ENCODE results near the gene KRTAP10-8.
"Not testable (repeated sequence)": the region's sequence is repeated elsewhere in the genome, so short reads cannot be mapped to it uniquely, and the experiment has no call there.

The KRTAP10-8 gene, protein sequence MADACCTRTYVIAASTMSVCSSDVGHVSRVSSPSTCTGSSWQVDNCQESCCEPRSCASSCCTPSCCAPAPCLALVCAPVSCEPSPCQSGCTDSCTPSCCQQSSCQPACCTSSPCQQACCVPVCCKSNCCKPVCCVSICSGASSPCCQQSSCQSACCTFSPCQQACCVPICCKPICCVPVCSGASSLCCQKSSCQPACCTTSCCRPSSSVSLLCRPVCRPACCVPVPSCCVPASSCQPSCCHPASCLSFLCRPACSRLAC

DNA sequence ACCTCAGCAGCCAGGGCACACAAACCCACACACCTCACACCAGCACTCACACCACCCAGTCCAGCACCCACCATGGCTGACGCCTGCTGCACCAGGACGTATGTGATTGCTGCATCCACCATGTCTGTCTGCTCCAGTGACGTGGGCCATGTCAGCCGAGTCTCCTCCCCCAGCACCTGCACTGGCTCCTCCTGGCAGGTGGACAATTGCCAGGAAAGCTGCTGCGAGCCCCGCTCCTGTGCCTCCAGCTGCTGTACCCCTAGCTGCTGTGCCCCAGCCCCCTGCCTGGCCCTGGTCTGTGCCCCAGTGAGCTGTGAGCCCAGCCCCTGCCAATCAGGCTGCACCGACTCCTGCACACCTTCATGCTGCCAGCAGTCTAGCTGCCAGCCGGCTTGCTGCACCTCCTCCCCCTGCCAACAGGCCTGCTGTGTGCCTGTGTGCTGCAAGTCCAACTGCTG is at the start of gene KRTAP10-8:
TSS of gene KRTAP10-8 (plus strand) at position 51 of the 458 bp plus-strand sequence. CDS start at position 73, 22 bp downstream.
- peaks cover 11% of the 10 kb centered on the region for H3K4me1 Mint-ChIP-seq (ENCODE audit: low read depth)

DNA sequence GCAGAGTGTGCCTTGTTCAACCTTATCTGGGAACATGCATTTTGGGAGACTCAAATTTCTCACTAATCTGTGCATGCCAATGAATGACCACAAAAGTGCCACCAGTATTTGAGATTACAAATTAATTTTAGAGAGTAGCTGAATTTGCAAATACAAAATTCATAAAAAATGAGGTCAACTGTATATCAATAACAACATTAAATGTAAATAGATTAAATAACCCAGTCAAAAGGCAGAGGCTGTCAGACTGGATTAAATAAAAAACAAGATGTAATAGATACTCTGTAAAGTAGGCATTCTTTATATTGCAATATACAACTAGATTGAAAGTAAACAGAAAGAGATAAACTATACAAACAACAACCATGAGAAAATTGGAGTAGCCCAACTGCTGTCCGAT is 47.8 kb upstream of the KRTAP10-8 start:
- no peaks in the 10 kb centered on the region for H3K27me3 Mint-ChIP-seq
- H3K4me3 Mint-ChIP-seq: no peak overlapping the region
- no peaks in the 10 kb centered on the region for H3K36me3 Mint-ChIP-seq (ENCODE audit: low read depth)
- H3K9me3 Mint-ChIP-seq: peaks cover 7% of the 10 kb centered on the region
- H3K27ac Mint-ChIP-seq: no peak overlapping the region
- H3K4me1 Mint-ChIP-seq (ENCODE audit: low read depth): peaks cover 18% of the 10 kb centered on the region

More for the DNA sequence above, at the start of gene KRTAP10-8:
- Mint-ChIP-seq H3K36me3 (ENCODE audit: low read depth) (peaks cover 6% of the 10 kb centered on the region), H3K27ac (no peak within 1 kb of the TSS), H3K27me3 (no peaks in the 10 kb centered on the region), H3K4me3 (no peak within 1 kb of the TSS), H3K9me3 (peaks cover 29% of the 10 kb centered on the region)

DNA sequence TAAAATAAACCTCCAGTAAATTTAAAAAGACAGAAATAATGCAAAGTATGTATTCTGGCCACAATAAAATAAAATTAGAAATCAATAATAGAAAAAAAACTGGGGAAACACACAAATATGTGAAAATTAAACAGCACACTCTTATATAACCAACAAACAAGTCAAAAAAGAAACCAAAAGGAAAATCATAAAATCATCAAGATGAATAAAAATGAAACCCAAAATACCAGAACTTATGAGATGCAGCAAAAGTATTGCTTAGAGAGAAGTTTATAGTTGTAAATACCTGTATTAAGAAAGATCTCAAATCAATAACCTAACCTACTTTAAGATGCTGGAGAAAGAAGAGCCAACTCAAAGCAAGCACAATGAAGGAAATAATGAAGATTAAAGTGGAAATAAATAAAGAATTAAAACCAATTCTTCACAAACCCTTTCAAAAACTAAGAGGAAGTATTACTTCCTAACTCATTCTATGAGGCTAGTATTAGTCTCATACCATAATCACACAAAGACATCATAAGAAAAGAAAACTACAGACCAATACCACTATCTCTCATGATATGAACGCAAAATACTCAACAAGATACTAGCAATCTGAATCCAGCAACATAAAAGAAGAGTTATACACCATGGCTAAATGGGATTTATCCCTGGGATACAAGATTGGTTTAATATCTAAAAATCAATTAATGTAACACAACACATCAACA is 46.8 kb upstream of the KRTAP10-8 start:
- Mint-ChIP-seq H3K9me3 (peaks cover 7% of the 10 kb centered on the region), H3K4me1 (ENCODE audit: low read depth) (peaks cover 18% of the 10 kb centered on the region), H3K27me3 (no peaks in the 10 kb centered on the region), H3K4me3 (no peak overlapping the region), H3K36me3 (ENCODE audit: low read depth) (no peaks in the 10 kb centered on the region), H3K27ac (peak overlapping the region; percentile 31)

DNA sequence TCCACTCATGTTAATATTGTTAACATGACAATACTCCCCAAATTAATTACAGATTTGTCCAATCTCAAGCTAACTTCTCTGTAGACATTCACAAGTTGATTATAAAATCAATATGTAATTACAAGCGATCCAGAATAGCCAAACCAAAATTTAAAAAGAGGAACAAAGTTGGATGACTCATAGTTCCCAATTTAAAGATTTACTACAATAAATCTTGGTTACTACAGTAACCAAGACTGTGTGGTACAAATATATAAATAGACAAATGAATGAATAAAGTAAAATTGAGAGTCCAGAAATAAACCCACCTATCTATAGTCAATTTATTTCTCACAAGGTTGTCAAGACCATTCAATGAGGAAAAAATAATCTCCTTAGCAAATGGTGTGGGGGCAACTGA is 45.5 kb upstream of the KRTAP10-8 start:
- Mint-ChIP-seq H3K4me3 (no peak overlapping the region), H3K36me3 (ENCODE audit: low read depth) (no peaks in the 10 kb centered on the region), H3K9me3 (no peaks in the 10 kb centered on the region), H3K4me1 (ENCODE audit: low read depth) (peaks cover 18% of the 10 kb centered on the region), H3K27ac (no peak overlapping the region), H3K27me3 (peaks cover under 1% of the 10 kb centered on the region)

DNA sequence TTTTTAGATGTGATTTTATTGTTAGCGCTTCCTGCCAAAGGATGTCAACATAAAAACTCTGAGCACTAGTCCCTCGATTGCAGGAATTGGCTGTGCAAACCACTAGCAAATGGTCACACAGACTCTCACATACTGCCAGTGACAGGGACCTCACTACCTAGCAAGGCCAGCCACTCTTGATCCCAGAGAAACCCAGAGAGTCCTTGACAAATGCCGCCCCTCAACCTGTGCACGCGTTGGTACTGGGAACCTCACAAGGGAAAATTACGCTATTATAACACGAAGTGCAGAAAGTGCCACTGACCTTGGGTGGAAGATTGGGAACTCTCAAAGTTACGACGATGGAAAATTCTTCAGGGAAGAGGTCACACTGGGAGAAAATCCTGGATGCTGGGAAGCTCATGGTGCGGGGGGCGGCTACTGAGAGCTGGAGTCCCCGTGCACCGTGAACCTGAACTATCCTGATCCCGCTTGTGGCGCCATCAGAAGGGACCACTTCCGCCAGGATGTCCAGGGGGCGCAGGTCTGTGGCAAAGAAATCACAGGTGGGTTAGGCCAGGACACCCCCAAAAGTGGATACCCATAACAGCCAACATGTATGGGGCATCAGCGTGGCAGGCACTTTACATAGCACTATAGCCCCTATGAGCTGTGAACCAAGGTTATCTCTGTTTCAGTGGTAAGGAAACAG is 44.3 kb upstream of the KRTAP10-8 start:
- Mint-ChIP-seq H3K27ac (no peak overlapping the region), H3K9me3 (no peaks in the 10 kb centered on the region), H3K27me3 (peaks cover 3% of the 10 kb centered on the region), H3K4me3 (no peak overlapping the region), H3K4me1 (ENCODE audit: low read depth) (peaks cover 18% of the 10 kb centered on the region), H3K36me3 (ENCODE audit: low read depth) (no peaks in the 10 kb centered on the region)

DNA sequence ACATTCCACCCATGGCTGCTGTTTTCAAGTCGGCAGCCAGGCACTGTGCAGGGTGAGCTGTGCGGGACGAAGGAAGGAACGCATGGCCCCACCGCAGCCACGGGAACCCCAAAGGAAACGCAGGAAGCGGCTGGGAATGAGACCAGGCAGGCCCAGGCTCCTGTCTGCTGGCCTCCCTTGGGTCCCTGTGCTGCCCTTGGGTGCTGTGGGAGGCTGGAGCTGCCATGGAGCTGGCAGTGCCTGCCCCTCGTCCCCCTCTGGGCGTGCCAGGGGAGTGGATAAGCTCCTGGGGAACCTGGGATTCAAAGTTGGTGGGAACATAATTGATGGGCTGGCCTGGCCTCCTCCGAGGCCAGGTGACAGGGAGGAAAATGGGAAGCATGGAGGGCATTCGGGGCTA is 43.6 kb upstream of the KRTAP10-8 start:
- Mint-ChIP-seq H3K36me3 (ENCODE audit: low read depth) (no peaks in the 10 kb centered on the region), H3K27me3 (peaks cover 3% of the 10 kb centered on the region), H3K4me1 (ENCODE audit: low read depth) (peaks cover 18% of the 10 kb centered on the region), H3K27ac (no peak overlapping the region), H3K4me3 (no peak overlapping the region), H3K9me3 (no peaks in the 10 kb centered on the region)

DNA sequence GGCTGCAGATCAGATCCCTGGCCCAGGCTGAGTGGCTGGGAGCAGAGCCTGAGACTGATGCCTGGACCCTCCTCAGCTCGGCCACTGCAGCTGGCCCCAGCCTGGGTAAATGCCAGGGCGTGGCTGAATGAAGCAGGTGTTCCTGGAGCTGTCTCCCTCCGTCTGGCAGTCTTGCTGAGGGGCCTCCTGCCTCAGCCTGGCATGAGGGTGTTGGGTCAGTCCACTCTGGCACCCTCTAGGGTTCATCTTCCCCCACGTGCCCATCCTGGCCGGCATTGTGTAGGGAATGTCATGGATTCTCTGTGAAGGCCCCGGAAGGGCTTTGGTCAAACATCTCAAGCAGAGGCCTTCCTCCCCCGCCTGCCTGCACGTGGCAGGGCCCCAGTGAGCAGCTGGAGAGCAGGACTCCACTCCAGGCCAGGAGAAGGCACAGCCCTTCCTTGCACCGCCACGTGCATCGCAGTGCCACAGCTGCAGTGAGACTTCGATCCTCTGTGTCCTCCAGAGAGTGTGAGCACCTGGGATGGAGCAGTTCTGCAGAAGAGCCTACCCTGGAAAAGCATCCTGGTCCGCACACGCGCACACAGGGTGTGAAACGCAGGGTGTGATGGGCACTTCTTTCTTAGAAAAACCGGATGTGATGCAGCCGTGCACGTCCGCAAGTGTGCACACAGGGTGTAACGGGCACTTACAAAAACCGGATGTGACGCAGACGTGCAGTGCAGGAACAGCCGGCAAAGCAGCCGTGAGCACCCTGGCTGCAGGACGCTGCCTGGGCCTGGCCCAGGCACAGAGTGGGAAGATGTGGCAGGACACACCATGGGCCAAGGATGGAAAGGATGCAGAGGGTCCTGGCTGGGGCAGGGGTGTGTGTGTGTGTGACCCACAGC is 43.0 kb upstream of the KRTAP10-8 start:
- Mint-ChIP-seq H3K36me3 (ENCODE audit: low read depth) (no peaks in the 10 kb centered on the region), H3K27ac (no peak overlapping the region), H3K4me3 (no peak overlapping the region), H3K4me1 (ENCODE audit: low read depth) (peaks cover 18% of the 10 kb centered on the region), H3K27me3 (peaks cover 3% of the 10 kb centered on the region), H3K9me3 (no peaks in the 10 kb centered on the region)

DNA sequence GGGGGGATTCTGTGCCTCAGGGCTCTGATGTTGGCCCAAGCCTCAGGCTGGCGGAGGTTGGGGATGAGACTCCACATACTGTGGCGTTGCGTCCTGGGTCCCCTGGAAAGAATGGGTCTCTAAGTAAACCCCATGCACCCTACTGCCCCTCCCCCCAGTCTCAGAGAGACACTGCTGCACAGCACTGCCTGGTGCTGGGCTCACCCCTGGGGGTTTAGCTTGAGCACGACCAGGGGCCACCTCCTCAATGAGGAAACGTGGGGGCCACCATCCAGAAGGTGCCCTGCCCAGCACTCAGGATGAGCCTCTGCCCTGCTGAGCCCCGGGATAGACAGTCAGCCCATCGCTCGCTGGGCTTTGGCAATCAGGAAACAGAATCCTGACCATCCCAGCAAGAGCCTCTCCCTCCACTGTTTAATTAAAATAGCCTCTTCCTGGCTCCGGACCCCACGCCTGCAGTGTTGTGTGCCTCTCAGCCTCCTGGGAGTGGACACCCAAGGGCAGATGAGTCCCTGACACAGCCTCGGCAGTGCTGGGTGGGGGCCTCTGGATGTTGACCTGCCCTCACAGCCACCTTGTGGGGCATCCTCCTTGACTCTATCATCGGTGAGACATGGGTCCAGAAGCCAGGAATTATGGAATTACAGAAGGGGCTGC is 41.9 kb upstream of the KRTAP10-8 start:
- H3K27ac Mint-ChIP-seq: no peak overlapping the region
- peaks cover 11% of the 10 kb centered on the region for H3K4me1 Mint-ChIP-seq (ENCODE audit: low read depth)
- no peaks in the 10 kb centered on the region for H3K36me3 Mint-ChIP-seq (ENCODE audit: low read depth)
- no peaks in the 10 kb centered on the region for H3K9me3 Mint-ChIP-seq
- H3K27me3 Mint-ChIP-seq: peaks cover 3% of the 10 kb centered on the region
- no peak overlapping the region for H3K4me3 Mint-ChIP-seq

DNA sequence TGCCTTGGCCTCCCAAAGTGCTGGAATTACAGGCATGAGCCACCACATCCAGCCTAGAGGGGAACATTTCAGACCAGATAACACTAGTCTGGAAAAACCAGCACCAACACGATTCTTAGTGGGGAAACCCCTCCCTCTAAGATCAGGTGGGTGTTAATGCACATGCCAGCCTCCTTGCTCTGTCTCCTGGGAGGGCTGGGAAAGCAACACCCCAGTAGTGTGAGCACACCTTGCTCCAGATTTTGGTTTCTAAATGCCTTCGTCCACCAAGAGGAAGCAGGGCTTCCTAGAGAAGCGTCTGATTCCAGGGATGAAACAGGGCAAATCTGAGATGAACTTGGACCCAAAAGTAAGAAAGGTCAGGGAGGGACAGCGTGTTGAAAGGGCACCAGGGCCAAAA is 40.6 kb upstream of the KRTAP10-8 start:
- Mint-ChIP-seq H3K27ac (no peak overlapping the region), H3K36me3 (ENCODE audit: low read depth) (no peaks in the 10 kb centered on the region), H3K4me1 (ENCODE audit: low read depth) (peaks cover 5% of the 10 kb centered on the region), H3K4me3 (no peak overlapping the region), H3K9me3 (no peaks in the 10 kb centered on the region), H3K27me3 (peaks cover 3% of the 10 kb centered on the region)

DNA sequence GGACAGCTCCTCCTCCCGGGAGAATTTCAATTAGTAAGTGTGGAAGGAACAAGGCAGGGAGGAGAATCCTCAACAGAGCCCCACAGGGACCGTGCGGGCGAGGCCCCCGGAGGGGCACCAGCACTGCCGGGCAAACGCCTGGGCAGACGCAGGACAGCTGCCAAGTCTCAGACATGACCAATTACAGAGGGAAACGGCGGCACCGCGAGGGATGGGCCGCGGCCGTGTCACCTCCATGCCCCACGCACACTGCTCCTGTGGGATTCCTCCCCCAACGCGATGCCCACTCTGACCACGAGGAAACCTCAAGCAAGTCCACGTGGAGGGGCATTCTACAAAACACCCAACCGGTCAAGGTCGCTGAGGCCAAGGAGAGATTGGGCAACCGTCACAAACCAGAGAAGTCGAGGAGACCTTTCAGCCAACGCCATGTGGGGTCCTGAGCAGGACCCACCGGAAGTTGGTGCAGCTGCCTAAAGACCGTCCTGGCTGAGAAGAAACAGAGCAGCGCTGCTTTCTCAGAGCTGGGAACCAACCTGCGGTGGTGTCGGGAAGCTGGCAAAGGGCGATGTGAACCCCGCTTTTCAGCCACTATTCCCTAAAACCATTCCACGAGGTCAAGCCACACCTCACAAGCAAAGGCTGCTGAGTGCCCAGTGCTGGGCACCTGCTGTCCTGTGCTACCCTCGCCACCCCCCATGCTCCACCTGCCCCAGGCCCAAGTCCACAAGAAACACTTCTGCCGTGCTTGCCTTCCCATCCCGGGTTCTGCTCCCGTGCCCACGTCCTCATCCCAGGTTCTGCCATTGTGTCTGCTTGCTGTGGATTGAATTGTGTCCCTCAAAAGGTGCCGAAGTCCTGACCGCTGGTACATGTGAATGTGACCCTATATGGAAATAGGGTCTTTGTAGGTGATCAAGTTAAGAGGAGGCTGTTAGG is 39.8 kb upstream of the KRTAP10-8 start:
- Mint-ChIP-seq H3K9me3 (peaks cover under 1% of the 10 kb centered on the region), H3K4me3 (no peak overlapping the region), H3K27me3 (peaks cover 3% of the 10 kb centered on the region), H3K27ac (no peak overlapping the region), H3K36me3 (ENCODE audit: low read depth) (no peaks in the 10 kb centered on the region), H3K4me1 (ENCODE audit: low read depth) (no peaks in the 10 kb centered on the region)

DNA sequence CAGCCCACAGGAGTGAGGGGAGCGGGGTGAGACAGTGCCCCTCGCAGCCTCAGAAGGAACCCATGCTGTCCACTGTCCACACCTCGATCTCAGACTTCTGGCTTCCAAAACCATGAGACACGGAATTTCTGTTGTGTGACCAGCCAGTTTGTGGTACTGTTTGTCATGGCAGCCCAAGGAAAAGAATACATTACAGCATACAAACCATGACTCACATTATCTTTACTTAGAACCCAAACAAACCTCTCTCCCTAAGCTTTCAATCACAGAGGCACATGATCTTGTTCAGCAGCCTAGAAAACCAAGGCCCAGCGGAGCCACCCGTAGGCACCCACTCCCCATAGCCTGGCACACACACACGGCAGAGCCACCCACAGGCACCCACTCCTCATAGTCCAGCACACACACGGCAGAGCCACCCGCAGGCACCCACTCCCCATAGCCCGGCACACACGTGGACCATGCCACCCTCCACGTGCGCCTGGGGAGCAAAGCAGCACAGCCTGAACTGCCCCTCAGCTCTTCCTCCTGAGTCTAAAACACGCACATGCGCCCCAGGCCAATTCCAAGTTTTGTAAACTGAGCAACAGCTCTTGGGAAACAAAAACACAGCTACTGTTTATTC is 38.8 kb upstream of the KRTAP10-8 start:
- Mint-ChIP-seq H3K4me3 (no peak overlapping the region), H3K36me3 (ENCODE audit: low read depth) (peaks cover 3% of the 10 kb centered on the region), H3K4me1 (ENCODE audit: low read depth) (no peaks in the 10 kb centered on the region), H3K27ac (no peak overlapping the region), H3K9me3 (peaks cover 8% of the 10 kb centered on the region), H3K27me3 (peaks cover 3% of the 10 kb centered on the region)

DNA sequence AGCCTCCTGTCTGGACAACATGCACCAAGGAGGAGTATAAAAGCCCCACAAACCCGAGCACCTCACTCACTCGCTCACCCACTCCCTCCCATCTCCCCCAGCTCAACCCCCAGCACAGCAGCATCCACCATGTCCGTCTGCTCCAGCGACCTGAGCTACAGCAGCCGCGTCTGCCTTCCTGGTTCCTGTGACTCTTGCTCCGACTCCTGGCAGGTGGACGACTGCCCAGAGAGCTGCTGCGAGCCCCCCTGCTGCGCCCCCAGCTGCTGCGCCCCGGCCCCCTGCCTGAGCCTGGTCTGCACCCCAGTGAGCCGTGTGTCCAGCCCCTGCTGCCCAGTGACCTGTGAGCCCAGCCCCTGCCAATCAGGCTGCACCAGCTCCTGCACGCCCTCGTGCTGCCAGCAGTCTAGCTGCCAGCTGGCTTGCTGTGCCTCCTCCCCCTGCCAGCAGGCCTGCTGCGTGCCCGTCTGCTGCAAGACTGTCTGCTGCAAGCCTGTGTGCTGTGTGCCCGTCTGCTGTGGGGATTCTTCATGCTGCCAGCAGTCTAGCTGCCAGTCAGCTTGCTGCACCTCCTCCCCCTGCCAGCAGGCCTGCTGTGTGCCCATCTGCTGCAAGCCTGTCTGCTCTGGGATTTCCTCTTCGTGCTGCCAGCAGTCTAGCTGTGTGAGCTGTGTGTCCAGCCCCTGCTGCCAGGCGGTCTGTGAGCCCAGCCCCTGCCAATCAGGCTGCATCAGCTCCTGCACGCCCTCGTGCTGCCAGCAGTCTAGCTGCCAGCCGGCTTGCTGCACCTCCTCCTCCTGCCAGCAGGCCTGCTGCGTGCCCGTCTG is 38.0 kb upstream of the KRTAP10-8 start, which contains the start of gene KRTAP10-4:
TSS of gene KRTAP10-4 (plus strand) at position 100 of the 827 bp plus-strand sequence. CDS start at position 130, 30 bp downstream.
- H3K9me3 Mint-ChIP-seq; H3K27ac Mint-ChIP-seq; H3K27me3 Mint-ChIP-seq; H3K36me3 Mint-ChIP-seq (ENCODE audit: low read depth); H3K4me3 Mint-ChIP-seq; H3K4me1 Mint-ChIP-seq (ENCODE audit: low read depth): not testable (repeated sequence)
